ENCODE measurements around the gene KRTAP4-2.

DNA sequence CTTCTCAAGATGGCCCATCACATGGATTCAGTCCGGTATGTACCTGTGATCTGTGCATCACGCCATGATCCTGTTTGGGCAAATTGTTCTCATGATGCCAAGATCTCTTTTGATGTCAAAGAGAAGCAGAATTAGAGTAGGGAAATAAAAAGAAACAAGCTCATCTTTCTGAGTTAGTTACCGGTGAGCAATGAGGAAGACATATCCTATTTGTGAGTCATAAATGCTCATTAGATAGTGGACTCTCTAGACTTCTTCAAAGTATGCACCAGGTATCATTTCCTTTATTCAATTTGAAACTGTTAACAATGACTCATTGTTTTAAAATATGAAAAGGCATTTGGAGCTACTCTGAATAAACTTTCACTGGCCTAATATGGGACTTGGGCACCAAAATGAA, 46.0 kb downstream of the KRTAP4-2 start:
- TF ChIP-seq ZNF239 (tag by site-specific recombination; IDR thresholded peaks at IDR 0.05) = no peak
- TF ChIP-seq RBAK (tag by site-specific recombination; IDR thresholded peaks at IDR 0.05) = no peak
- no peak for TF ChIP-seq CTCF (tag by site-specific recombination; IDR thresholded peaks at IDR 0.05)
- TF ChIP-seq KLF16 (tag by site-specific recombination; IDR thresholded peaks at IDR 0.05) = no peak
- no peak for TF ChIP-seq PRDM10 (tag by site-specific recombination; IDR thresholded peaks at IDR 0.05)
- TF ChIP-seq, protein P1, sequence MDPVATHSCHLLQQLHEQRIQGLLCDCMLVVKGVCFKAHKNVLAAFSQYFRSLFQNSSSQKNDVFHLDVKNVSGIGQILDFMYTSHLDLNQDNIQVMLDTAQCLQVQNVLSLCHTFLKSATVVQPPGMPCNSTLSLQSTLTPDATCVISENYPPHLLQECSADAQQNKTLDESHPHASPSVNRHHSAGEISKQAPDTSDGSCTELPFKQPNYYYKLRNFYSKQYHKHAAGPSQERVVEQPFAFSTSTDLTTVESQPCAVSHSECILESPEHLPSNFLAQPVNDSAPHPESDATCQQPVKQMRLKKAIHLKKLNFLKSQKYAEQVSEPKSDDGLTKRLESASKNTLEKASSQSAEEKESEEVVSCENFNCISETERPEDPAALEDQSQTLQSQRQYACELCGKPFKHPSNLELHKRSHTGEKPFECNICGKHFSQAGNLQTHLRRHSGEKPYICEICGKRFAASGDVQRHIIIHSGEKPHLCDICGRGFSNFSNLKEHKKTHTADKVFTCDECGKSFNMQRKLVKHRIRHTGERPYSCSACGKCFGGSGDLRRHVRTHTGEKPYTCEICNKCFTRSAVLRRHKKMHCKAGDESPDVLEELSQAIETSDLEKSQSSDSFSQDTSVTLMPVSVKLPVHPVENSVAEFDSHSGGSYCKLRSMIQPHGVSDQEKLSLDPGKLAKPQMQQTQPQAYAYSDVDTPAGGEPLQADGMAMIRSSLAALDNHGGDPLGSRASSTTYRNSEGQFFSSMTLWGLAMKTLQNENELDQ (tag by site-specific recombination; IDR thresholded peaks at IDR 0.05; ENCODE audit: low read depth) = no peak
